ENCODE results near the gene ZNF429.
"Not testable (repeated sequence)": the region's sequence is repeated elsewhere in the genome, so short reads cannot be mapped to it uniquely, and the experiment has no call there.

Gene ZNF429

DNA sequence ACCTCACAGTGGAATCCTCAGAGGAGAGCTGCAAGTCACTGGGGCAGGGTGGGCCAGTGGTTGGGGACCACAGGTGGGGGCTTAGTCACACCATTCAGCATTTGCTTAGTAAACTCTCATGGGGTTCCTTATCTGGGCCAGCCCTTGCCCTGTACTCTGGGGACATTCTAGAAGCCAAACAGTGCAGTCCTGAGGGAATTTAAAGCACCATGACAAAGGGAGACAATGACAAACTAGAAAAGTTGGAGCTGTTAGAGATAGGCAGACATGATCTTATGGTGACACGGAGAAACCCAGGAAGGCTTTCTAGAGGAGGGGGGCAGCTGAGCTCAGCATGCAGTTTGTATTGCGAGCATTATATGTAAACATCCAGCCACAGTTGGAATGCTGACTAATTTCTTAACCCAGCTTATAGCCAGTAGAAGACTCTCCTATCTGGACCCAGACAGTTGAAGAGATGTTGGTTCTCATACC lies 87.6 kb downstream of the ZNF429 start:
- no peak for DNase-seq (ENCODE audit: low spot score)

DNA sequence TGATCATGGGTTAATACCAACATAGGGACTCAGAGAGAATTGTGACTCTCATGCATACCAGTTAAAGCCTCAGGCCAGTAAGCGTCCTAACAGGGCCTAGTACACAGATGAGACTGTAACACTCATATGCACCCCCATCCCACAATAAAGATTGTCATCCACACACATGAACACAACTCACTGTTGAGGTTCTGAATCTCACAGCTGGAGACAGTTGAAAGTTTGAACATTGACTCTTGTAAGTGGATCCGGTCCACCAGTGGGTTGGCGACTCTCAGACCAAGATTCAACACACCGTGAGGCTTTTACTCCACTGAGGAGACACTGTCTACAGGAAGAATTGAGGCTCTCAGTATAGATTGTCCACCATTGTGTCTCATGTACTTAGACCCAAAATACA lies 88.1 kb downstream of the ZNF429 start:
- DNase-seq (ENCODE audit: low spot score): no peak

DNA sequence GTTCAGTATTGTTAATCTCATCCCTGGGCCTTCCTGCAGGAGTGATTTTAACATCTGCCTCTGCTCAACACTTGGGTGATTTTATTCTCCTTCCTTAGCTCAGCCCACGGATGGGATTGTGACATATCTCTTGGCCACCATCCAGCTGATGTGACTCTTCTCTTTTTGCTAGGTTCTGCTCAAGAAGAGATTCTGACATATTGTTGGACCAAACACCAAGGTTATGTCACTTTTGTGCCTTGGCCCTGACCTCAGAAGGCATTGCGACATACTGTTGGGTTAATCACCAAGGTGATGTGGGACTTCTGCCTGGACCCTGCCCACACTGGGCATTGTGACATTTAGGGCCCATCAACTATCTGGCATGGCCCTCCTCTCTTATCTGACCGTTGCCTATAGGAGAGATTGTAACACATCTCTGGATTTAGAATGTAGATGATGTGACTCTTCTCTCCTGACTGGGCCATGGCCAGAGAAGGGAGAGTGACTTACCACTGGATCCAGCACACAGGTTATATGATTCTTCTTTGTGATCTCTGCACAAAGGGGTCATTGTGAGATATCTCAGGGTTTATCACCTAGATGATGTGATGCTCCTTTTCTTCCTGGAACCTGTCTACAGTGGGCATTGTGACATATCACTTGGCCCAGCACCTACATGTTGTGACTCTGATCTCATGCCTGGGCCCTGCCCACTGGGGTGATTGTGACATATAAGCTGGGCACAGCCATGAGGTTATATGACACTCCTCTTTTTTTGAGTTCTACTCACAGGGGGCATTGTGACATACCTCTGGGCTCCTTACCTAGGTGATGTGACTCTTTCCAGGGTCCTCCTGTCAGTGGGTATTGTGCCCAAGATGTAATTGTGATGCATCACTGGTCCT lies 88.8 kb downstream of the ZNF429 start:
- no peak for DNase-seq (ENCODE audit: low spot score)

DNA sequence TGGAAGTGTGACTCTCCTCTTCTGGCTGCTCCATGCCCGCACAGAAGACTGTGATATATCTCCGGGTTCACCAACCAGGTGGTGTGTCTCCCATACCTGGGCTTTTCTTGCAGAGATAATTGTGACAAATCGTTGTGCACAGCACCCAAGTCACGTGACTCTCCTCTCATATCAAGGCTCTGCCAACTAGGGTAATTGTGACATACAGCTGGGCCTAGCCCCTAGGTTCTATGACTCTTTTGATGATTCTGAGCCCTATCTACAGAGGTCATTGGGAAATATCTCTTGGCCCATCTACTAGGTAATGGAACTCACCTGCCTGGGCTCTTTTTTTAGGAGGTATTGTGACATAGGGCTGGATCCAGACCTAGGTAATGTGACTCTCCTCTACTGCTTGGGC lies 89.8 kb downstream of the ZNF429 start:
- DNase-seq (ENCODE audit: low spot score): no peak

DNA sequence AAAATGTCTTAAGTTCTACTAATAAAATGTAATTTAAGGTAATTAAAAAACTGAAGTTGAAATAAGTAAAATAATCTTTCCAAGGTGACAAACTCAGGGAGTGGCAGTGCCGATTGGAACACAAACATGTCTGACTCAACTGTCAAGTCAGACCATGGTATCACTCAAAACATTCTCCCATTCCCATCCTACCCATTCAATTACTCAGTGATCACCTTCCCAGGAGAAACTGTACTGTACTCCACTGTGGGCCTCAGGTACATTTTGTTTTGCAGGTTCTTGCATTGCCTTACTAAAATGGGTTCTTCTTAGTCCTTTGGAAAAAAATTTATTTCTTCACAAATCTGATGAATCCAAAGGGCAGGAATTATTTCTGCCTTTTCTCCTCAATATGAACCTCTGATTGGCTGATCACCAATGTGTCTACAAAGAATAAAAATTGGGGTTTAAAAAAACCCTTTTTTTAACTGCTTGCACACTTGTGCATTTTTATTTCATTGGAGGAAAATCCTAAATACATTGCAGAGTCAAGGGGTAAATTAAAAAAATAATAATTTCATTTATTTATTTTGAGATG lies 96.8 kb downstream of the ZNF429 start:
- DNase-seq (ENCODE audit: low spot score): no peak

DNA sequence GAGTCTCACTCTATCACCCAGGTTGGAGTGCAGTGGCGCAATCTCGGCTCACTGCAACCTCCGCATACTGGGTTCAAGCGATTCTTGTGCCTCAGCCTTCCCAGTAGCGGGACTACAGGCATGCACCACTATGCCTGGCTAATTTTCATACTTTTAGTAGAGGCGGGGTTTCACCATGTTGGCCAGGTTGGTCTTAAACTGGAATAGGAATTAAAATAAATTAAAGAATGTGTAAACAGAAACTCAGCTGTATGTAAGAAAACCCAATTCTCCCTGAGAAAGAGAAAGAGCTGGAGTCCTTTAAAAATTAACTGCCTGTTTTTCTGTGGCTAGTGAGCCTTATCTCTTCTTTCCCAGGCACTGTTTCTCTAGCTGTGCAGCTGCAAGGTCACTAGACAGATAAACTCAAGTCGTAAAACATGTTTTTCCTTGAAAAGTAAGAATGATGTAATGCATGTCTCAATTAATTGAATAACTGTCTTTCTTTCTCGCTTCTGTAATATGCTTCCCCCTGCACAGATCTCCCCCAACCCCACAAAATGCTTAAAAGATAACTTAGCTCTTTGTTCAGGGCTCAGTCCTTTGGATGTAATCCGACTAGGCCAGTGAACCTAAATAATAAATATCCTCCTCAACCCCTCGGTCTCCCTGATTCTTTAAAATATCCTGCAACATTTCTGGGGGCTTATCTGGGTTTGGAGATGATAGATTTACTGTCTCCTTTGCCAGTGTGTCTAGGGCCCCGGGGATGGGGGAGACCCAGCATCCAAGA lies 97.4 kb downstream of the ZNF429 start:
- DNase-seq (ENCODE audit: low spot score): not testable (repeated sequence)

DNA sequence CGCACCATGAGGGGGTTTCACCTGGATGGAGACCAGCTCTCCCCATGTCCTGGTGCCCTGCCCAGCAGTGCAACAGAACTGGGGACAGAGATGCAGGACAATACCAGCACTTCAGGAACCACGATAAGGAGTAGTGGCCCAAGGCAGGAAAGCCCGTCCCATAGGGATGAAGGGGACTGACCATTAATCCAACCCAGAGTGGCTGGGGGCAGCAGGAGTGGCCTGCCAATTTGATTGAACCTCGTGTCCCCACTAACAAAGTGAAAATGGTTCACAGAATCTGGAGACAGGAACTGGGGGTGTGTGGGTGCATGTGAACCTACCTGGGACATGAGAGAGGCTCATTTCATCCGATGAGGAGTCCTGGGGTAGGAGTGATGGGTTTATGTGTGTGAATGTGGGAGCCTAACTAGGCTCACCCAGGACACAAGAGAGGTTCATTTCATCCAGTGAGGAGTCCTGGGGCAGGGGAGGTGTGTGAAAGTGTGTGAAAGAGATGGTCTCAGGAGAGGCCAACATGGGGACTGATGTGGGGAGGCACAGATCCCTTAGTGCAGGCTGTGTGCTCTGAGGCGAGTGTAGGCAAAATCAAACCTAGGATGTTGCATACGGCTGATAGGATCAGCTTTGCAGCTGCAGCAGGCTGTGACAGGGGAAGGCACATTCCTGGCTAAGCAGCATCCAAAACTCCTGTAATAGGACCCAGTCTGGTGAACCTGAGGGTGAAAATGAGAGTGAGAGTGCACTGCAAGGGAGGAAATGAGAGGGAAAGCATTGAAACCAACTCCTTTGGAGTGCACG lies 98.2 kb downstream of the ZNF429 start:
- DNase-seq (ENCODE audit: low spot score): no peak

DNA sequence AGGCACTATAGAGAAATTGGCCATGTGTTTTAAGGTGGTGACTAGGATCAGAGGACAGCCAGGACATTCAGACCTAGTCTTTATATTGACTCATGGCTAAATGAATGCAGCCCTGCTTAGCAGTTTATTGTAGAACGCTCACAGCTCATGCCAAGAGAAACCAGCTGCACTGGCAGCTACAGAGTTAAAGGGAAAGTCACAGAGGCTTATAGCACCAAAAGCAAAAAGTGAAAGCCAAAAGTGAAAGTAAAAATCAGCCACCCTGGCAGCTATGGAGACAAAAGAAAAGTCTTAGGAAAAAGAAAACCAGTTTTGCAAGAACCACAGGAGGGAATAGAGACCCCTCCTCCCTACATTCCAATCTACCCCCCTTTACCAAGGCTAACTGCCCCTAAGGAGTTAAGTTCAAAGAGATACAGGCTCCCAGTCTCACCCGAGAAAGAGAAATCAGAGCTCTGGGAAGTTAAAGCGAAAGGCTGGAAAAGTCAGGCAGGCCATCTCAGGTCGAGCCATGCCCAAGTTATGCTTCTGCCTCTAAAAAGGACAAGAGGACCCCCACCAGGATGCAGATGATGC lies 99.0 kb downstream of the ZNF429 start:
- no peak for DNase-seq (ENCODE audit: low spot score)

Measured in D341Med (cell line).